Right lobe of liver (tissue), 4 donors: Measurements from ENCODE around the gene ASIC4.

ENCODE experiments used
- POLR2A ChIP-seq: fragments of 450-650 bp; IDR thresholded peaks from one replicate; pipeline ENCODE4 v1.6.1; 2017; ENCODE audit warnings: antibody characterized with exemption, mild to moderate bottlenecking
- TF ChIP-seq, protein P1 (sequence below), 4 donors: fragments of 200-600 bp in 3 of 4; fragments of 450-650 bp in 1 of 4; IDR thresholded peaks; one replicate each; pipeline versions ENCODE4 v1.5.1 to v1.8.0; 2016 to 2022; ENCODE audit warnings: antibody characterized with exemption in 4 of 4, mild to moderate bottlenecking in 2 of 4
- donor health status: DM: no; HTN: no; CAD: no.
- donor health status: DM: no; HTN: no; CAD: no.
- donor health status: DM: no; HTN: yes; CAD: no.

DNA sequence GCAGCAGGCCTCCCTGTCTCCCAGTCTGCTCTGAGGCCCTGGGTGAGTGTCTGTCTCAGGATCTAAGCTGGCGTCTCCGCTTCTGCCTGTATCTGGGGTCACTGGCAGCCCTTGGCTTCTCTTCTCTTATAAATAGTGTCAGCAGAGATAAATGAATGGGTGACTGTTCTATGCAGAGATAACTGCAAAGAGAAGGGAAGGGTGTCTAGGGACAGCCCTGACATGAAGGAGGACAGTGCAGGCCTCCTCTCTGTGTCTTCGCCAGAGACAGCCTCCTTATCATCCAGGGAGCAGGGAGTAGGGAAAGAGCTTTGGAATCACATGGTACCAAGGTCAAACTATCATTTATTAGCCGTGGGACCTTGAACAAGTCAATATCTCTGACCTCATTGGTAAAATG is 43.9 kb upstream of the ASIC4 start:
- TF ChIP-seq, protein P1, sequence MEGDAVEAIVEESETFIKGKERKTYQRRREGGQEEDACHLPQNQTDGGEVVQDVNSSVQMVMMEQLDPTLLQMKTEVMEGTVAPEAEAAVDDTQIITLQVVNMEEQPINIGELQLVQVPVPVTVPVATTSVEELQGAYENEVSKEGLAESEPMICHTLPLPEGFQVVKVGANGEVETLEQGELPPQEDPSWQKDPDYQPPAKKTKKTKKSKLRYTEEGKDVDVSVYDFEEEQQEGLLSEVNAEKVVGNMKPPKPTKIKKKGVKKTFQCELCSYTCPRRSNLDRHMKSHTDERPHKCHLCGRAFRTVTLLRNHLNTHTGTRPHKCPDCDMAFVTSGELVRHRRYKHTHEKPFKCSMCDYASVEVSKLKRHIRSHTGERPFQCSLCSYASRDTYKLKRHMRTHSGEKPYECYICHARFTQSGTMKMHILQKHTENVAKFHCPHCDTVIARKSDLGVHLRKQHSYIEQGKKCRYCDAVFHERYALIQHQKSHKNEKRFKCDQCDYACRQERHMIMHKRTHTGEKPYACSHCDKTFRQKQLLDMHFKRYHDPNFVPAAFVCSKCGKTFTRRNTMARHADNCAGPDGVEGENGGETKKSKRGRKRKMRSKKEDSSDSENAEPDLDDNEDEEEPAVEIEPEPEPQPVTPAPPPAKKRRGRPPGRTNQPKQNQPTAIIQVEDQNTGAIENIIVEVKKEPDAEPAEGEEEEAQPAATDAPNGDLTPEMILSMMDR (IDR thresholded peaks at IDR 0.05): no peak
- no peak for TF ChIP-seq POLR2A
